Thyroid gland (tissue), 4 donors: ENCODE data around the gene AGAP5.

ENCODE experiments used
- CTCF ChIP-seq, 6 experiments: fragments of 200-600 bp in 3 of 6; fragments of 450-650 bp in 3 of 6; sonication (generic) in 3 of 6; IDR thresholded peaks; one replicate each; pipeline ENCODE4 v1.5.1; 2016 to 2019; ENCODE audit warnings: antibody characterized with exemption in 6 of 6, mild to moderate bottlenecking in 2 of 6, inconsistent platforms in 1 of 6, moderate library complexity in 1 of 6
- POLR2A ChIP-seq, 2 donors: fragments of 450-650 bp; IDR thresholded peaks; one replicate each; pipeline ENCODE4 v1.6.1; 2017; ENCODE audit warnings: antibody characterized with exemption in 2 of 2, mild to moderate bottlenecking in 2 of 2, moderate library complexity in 1 of 2

GRCh38 chr10:73731588-73732375 lies 33.9 kb upstream of the AGAP5 start:
- TF ChIP-seq CTCF (IDR thresholded peaks at IDR 0.05) (no peak), POLR2A (IDR thresholded peaks at IDR 0.05) (no peak)
